Measurements from ENCODE around the gene TMEM109. TPM values are rescaled to one million over a fixed set of nuclear protein-coding genes. Genes with fewer than 3 reads are reported as not detected.
A peak's percentile ranks its signal among the peaks of the same experiment; 100 is the strongest.

TMEM109 gene
- total RNA-seq, 1 experiment from 2014 or later, result 81.6 TPM

GRCh38 chr11:60966890-60967289, 52.9 kb downstream of the TMEM109 start:
- DNase-seq (ENCODE audit: low read depth), result no peak

GRCh38 chr11:60968223-60968622, 54.3 kb downstream of the TMEM109 start:
- DNase-seq (ENCODE audit: low read depth), result no peak

GRCh38 chr11:60970369-60970774, 56.4 kb downstream of the TMEM109 start:
- peak; percentile 32 for DNase-seq (ENCODE audit: low read depth)

GRCh38 chr11:60970890-60971289, 56.9 kb downstream of the TMEM109 start:
- DNase-seq (ENCODE audit: low read depth), result no peak

GRCh38 chr11:60971520-60971919, 57.6 kb downstream of the TMEM109 start, which contains the start of gene CD6:
Gene CD6 (plus strand): TSS chr11:60971680. CDS start chr11:60971866, 186 bp downstream.
- DNase-seq (ENCODE audit: low read depth), result no peak

GRCh38 chr11:60972182-60973030, 58.4 kb downstream of the TMEM109 start:
- no peak for DNase-seq (ENCODE audit: low read depth)

Other genes with a start within 250 kb of the TMEM109 start
- gene MS4A8, start 214.5 kb upstream of the TMEM109 start, total RNA-seq (2014; rRNA removed; shearing (Covaris generic)), result not detected in 2 replicates
- not detected in 2 replicates for gene MS4A18, start 189.4 kb upstream of the TMEM109 start, total RNA-seq (2014; rRNA removed; shearing (Covaris generic))
- not detected in 2 replicates for gene MS4A15, start 157.3 kb upstream of the TMEM109 start, total RNA-seq (2014; rRNA removed; shearing (Covaris generic))
- not detected in 2 replicates for gene MS4A10, start 128.8 kb upstream of the TMEM109 start, total RNA-seq (2014; rRNA removed; shearing (Covaris generic))
- gene CCDC86, start 72.0 kb upstream of the TMEM109 start, total RNA-seq (2014; rRNA removed; shearing (Covaris generic)), result 10.1 and 13.5 TPM in 2 replicates
- not detected in 2 replicates for gene PTGDR2, start 58.2 kb upstream of the TMEM109 start, total RNA-seq (2014; rRNA removed; shearing (Covaris generic))
- gene ZP1, start 46.6 kb upstream of the TMEM109 start, total RNA-seq (2014; rRNA removed; shearing (Covaris generic)), result 3.7 and 4.6 TPM in 2 replicates
- 86.6 and 100.0 TPM in 2 replicates for gene PRPF19, start 7.6 kb upstream of the TMEM109 start, total RNA-seq (2014; rRNA removed; shearing (Covaris generic))
- gene TMEM132A, start 10.3 kb downstream of the TMEM109 start, total RNA-seq (2014; rRNA removed; shearing (Covaris generic)), result 29.2 and 44.6 TPM in 2 replicates
- 5.8 and 10.0 TPM in 2 replicates for gene SLC15A3, start 38.0 kb downstream of the TMEM109 start, total RNA-seq (2014; rRNA removed; shearing (Covaris generic))
- not detected in 2 replicates for gene CD6, start 57.5 kb downstream of the TMEM109 start, total RNA-seq (2014; rRNA removed; shearing (Covaris generic))
- not detected in 2 replicates for gene CD5, start 188.3 kb downstream of the TMEM109 start, total RNA-seq (2014; rRNA removed; shearing (Covaris generic))
- gene VPS37C, start 247.3 kb downstream of the TMEM109 start, total RNA-seq (2014; rRNA removed; shearing (Covaris generic)), result 11.5 TPM in 2 replicates

All from RPMI7951 (cell line).